Keratinocyte (primary cell): ENCODE measurements around the gene PAN3. TPM values are rescaled to one million over a fixed set of nuclear protein-coding genes. Genes with fewer than 3 reads are reported as not detected.

Experiments
- DNase-seq: peaks from one replicate; pipeline ENCODE4 v3.0.0-alpha.2; 2011; ENCODE audit warnings: low read depth, missing footprints, low spot score
- FAIRE-seq: peaks from 2 replicates; lab custom pipeline; 2011; peaks lifted over from hg19 to GRCh38; lab: Jason Lieb, UNC
- H2AFZ ChIP-seq: 2 replicates; pipeline ENCODE4 v1.6.0; 2012; ENCODE audit warnings: low read length, control low read depth, inconsistent platforms; ENCODE audit not compliant: control insufficient read depth
- H3K27ac ChIP-seq: 2 replicates; pipeline ENCODE4 v1.5.1; 2011; ENCODE audit warnings: low read length; ENCODE audit not compliant: control insufficient read depth, insufficient read depth
- H3K27me3 ChIP-seq: 3 replicates; pipeline ENCODE4 v1.6.0; 2011; ENCODE audit warnings: low read length; ENCODE audit not compliant: control insufficient read depth, insufficient read depth; ENCODE audit errors: extremely low read depth
- H3K36me3 ChIP-seq, 2 experiments: 2 replicates in 1 of 2; 3 replicates in 1 of 2; pipeline ENCODE4 v1.5.1; 2011; ENCODE audit warnings: low read length in 2 of 2, mild to moderate bottlenecking in 1 of 2; ENCODE audit not compliant: control insufficient read depth in 2 of 2, insufficient read depth in 2 of 2; ENCODE audit errors: extremely low read depth in 1 of 2
- H3K4me1 ChIP-seq: 3 replicates; pipeline ENCODE4 v1.5.1; 2011; ENCODE audit warnings: low read length; ENCODE audit not compliant: control insufficient read depth, insufficient read depth; ENCODE audit errors: extremely low read depth
- H3K4me2 ChIP-seq: 3 replicates; pipeline ENCODE4 v1.6.0; 2011; ENCODE audit warnings: low read depth, low read length; ENCODE audit not compliant: control insufficient read depth, insufficient read depth; ENCODE audit errors: extremely low read depth
- H3K4me3 ChIP-seq, 3 experiments: fragments of 200-600 bp in 1 of 3; sonication (generic) in 1 of 3; 2 replicates in 2 of 3; 3 replicates in 1 of 3; pipeline ENCODE4 v1.5.1; 2011 to 2016; ENCODE audit warnings: low read length in 3 of 3, mild to moderate bottlenecking in 3 of 3, control low read depth in 2 of 3, inconsistent platforms in 1 of 3, low read depth in 1 of 3, mixed read lengths in 1 of 3, mixed run types in 1 of 3, moderate library complexity in 1 of 3; ENCODE audit not compliant: control insufficient read depth in 2 of 3, insufficient read depth in 2 of 3; ENCODE audit errors: extremely low read depth in 1 of 3
- H3K79me2 ChIP-seq: 2 replicates; pipeline ENCODE4 v1.6.0; 2012; ENCODE audit warnings: low read length; ENCODE audit not compliant: control insufficient read depth, insufficient read depth
- H3K9ac ChIP-seq: 3 replicates; pipeline ENCODE4 v1.6.0; 2011; ENCODE audit warnings: low read length; ENCODE audit not compliant: control insufficient read depth, insufficient read depth; ENCODE audit errors: extremely low read depth
- H3K9me1 ChIP-seq: 3 replicates; pipeline ENCODE4 v1.6.0; 2011; ENCODE audit warnings: low read length; ENCODE audit not compliant: control insufficient read depth, insufficient read depth; ENCODE audit errors: extremely low read depth
- H3K9me3 ChIP-seq: 2 replicates; pipeline ENCODE4 v1.5.1; 2012; ENCODE audit warnings: low read depth, low read length; ENCODE audit not compliant: control insufficient read depth
- H4K20me1 ChIP-seq: 3 replicates; pipeline ENCODE4 v1.6.0; 2011; ENCODE audit warnings: low read length; ENCODE audit not compliant: control insufficient read depth, insufficient read depth; ENCODE audit errors: extremely low read depth
- EZH2 ChIP-seq: IDR thresholded peaks from one replicate; pipeline ENCODE4 v1.6.1; 2012; ENCODE audit warnings: inconsistent platforms, mild to moderate bottlenecking, low read length, moderate library complexity
- dilution Hi-C: fragments of 300-500 bp; cut with MboI; formaldehyde crosslinking; loops from one replicate; pipeline ENCODE4 v1.7.0; 2020; ENCODE audit warnings: low sequenced_read_pairs; ENCODE audit not compliant: extremely low pct_ligation_motif_present
- polyA plus RNA-seq, 5 experiments: library from polyadenylated mRNA; depleted of rRNA in 3 of 5; stranded (reverse) in 3 of 5; stranded (forward) in 1 of 5; unstranded in 1 of 5; fragments of >200 nt; gene quantifications; 1 replicate in 1 of 5; 2 replicates in 3 of 5; 3 replicates in 1 of 5; pipeline versions ENCODE4 v1.2.1 to v1.2.3, GENCODE V29; 2011 to 2012; ENCODE audit warnings: missing spikeins in 2 of 5, low read depth in 1 of 5, low replicate concordance in 1 of 5
- TF ChIP-seq, protein P1 (sequence below), 3 experiments: IDR thresholded peaks in 1 of 3; conservative IDR thresholded peaks in 1 of 3; optimal IDR thresholded peaks in 1 of 3; 2 replicates in 2 of 3; 3 replicates in 1 of 3; pipeline versions ENCODE3 to v1.5.1; 2011; ENCODE audit warnings: low read length in 3 of 3, mild to moderate bottlenecking in 3 of 3, moderate library complexity in 2 of 3, control low read depth in 1 of 3, inconsistent platforms in 1 of 3; ENCODE audit not compliant: insufficient read depth in 2 of 3; ENCODE audit errors: extremely low read depth in 1 of 3

PAN3 gene
- polyA plus RNA-seq, 1 donor (not counting 4 experiments of a cell fraction or from before 2014, with no cell fraction given) = 16.8 TPM

DNA sequence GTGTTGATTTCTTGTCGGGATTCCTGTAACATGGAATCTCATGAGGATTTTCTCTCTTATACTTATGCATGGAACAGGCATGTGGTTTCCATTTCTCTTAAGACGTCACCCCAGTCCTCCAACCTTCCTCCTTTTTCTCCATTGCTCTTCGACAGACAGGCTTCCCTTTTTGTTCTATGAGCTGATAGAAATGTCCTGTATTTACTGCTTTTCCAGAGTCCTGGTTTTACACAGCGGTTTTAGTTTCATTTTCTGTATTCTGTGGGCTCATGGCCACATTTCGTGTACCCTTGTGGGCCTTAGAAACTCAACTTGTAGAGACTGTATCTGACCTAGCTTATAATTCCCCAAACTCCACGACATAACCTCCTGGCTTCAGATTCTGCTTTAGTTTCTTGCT lies 113.1 kb downstream of the PAN3 start:
- Histone ChIP-seq H3K4me3 (no peak overlapping the region), H3K4me2 (no peak overlapping the region), H3K27ac (no peak overlapping the region), H3K79me2 (peaks cover 4% of the 10 kb centered on the region), H3K27me3 (no peaks in the 10 kb centered on the region), H2AFZ (no peak overlapping the region), H3K9me3 (no peaks in the 10 kb centered on the region), H3K36me3 (peaks cover 0 to 1% of the 10 kb centered on the region in 2 experiments), H3K4me1 (no peaks in the 10 kb centered on the region), H4K20me1 (no peaks in the 10 kb centered on the region), H3K9me1 (no peaks in the 10 kb centered on the region), H3K9ac (no peak overlapping the region)
- DNase-seq (no peak), FAIRE-seq (no peak)
- TF ChIP-seq, protein P1, sequence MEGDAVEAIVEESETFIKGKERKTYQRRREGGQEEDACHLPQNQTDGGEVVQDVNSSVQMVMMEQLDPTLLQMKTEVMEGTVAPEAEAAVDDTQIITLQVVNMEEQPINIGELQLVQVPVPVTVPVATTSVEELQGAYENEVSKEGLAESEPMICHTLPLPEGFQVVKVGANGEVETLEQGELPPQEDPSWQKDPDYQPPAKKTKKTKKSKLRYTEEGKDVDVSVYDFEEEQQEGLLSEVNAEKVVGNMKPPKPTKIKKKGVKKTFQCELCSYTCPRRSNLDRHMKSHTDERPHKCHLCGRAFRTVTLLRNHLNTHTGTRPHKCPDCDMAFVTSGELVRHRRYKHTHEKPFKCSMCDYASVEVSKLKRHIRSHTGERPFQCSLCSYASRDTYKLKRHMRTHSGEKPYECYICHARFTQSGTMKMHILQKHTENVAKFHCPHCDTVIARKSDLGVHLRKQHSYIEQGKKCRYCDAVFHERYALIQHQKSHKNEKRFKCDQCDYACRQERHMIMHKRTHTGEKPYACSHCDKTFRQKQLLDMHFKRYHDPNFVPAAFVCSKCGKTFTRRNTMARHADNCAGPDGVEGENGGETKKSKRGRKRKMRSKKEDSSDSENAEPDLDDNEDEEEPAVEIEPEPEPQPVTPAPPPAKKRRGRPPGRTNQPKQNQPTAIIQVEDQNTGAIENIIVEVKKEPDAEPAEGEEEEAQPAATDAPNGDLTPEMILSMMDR (optimal IDR thresholded peaks at IDR 0.05 in 1 of 3, IDR thresholded peaks at IDR 0.05 in 1 of 3, conservative IDR thresholded peaks at IDR 0.05 in 1 of 3; ENCODE audit: extremely low read depth in 1 of 3, insufficient read depth in 2 of 3, low read length in 3 of 3) = no peak
- TF ChIP-seq EZH2 = no peak
- dilution Hi-C loops = no loop called here

GRCh38 chr13:28252547-28252946 lies 114.2 kb downstream of the PAN3 start:
- DNase-seq (no peak), FAIRE-seq (no peak)
- H2AFZ ChIP-seq = no peak overlapping the region
- no peak overlapping the region for H3K4me2 ChIP-seq
- H3K27ac ChIP-seq = no peak overlapping the region
- H3K27me3 ChIP-seq = no peaks in the 10 kb centered on the region
- no peaks in the 10 kb centered on the region for H3K9me3 ChIP-seq
- peaks cover 0 to 1% of the 10 kb centered on the region in 2 experiments for H3K36me3 ChIP-seq
- TF ChIP-seq EZH2 = no peak
- TF ChIP-seq, protein P1 (optimal IDR thresholded peaks at IDR 0.05 in 1 of 3, IDR thresholded peaks at IDR 0.05 in 1 of 3, conservative IDR thresholded peaks at IDR 0.05 in 1 of 3; ENCODE audit: extremely low read depth in 1 of 3, insufficient read depth in 2 of 3, low read length in 3 of 3) = no peak
- dilution Hi-C loops = no loop called here
- no peaks in the 10 kb centered on the region for H3K9me1 ChIP-seq
- H3K79me2 ChIP-seq = peaks cover 4% of the 10 kb centered on the region
- H3K4me3 ChIP-seq = no peak overlapping the region
- no peaks in the 10 kb centered on the region for H3K4me1 ChIP-seq
- no peaks in the 10 kb centered on the region for H4K20me1 ChIP-seq
- H3K9ac ChIP-seq = no peak overlapping the region
